Cerebellar nuclear complex (tissue), 1 donor: ENCODE results near the gene PBLD.
"Not testable (repeated sequence)": the region's sequence is repeated elsewhere in the genome, so short reads cannot be mapped to it uniquely, and the experiment has no call there.

ENCODE experiments used
- DNase-seq, 2 experiments: peaks; one replicate each; lab custom pipeline; 2025; lab: John Stamatoyannopoulos, UW

PBLD gene

GRCh38 chr10:68278906-68279753, 53.6 kb downstream of the PBLD start:
- DNase-seq, result not testable (repeated sequence)

DNA sequence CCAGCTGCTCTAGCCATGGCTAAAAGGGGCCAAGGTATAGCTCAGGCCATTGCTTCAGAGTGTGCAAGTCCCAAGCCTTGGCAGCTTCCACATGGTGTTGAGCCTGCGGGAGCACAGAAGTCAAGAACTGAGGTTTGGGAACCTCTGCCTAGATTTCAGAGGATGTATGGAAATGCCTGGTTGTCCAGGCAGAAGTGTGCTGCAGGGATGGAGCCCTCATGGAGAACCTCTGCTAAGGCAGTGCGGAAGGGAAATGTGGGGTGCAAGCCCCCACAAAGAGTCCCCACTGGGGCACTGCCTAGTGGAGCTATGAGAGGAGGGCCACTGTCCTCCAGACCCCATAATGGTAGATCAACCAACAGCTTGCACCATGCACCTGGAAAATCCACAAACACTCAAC, 54.9 kb downstream of the PBLD start:
- not testable (repeated sequence) for DNase-seq

DNA sequence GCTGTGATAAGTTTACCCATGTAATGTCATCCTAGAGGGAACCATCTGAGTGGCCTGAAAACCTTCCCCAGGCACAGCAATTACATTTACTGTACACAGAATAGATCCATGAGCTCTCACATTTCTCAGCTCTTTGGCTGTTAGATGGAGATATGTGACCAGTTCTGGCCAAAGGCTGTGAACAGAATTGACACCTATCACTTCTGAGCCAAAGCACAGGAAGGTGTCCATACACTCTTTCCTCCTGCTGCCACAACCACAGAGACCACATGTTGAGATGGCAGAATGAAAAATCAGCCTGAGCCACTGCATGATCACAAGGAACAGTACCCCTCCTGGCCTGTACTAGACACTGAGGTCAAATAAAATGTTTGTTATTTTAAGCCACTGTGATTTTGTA, 56.5 kb downstream of the PBLD start:
- no peak for DNase-seq

- no peak for DNase-seq
Observed at GRCh38 chr10:68275600-68276126, 57.1 kb downstream of the PBLD start.

- no peak for DNase-seq
Observed at GRCh38 chr10:68272833-68273232, 59.9 kb downstream of the PBLD start.

- DNase-seq, result no peak
Observed at GRCh38 chr10:68271196-68271882, 61.4 kb downstream of the PBLD start.

DNA sequence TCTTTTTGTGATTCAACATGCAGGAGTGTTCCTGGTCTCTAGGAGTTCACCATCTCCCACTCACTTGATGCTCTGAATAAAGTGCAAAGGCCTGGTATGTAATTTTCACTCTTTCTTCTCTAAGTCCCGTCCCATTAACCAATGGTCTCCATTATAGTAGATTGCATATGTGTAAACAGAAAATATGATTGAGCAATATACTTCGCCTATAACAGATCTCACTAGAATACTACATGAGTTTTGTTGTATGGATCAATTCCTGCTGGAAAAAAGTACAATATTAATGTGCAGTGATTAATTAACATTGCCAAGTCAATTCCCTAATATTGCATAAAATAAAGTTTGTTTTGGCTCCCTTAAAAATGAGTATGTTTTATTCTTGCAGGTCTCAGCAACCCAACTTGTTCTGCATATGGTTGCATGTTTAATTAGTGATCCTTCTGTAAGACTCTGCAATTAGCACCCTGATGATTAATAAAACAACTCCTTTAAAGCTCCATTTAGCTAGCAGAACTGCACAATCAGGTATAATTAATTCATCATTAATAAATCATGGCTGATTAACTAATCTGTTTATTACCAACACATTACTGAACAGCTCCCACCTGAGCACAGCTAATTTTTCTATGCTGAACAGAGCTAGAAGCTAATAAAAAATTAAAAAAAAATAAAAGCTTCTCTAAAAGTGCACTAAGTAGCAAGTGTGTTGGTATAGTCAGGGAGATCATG, 63.0 kb downstream of the PBLD start:
- no peak for DNase-seq

- DNase-seq, result no peak
Observed at GRCh38 chr10:68261132-68261856, 71.4 kb downstream of the PBLD start.

DNA sequence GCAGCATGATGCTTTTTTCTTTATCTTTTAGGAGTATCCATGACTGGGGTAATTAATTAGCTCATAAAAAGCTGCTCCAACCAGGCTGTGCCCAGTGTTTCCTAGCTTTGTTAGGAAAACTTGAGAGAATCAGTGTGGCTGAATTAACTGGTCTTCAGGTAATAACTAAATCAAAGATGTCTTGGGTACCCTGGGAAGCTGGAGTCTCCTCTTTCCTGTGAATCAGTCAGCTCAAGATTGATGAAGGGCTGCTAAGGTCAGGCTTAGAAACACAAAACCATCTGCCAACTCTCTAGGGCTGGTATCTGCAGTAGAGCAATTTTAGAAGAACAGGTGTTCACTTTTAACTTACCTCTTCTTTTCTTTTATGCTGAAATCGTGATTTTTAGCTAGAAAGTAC, 79.4 kb downstream of the PBLD start:
- no peak for DNase-seq

GRCh38 chr10:68251625-68252495, 80.9 kb downstream of the PBLD start:
- no peak for DNase-seq

DNA sequence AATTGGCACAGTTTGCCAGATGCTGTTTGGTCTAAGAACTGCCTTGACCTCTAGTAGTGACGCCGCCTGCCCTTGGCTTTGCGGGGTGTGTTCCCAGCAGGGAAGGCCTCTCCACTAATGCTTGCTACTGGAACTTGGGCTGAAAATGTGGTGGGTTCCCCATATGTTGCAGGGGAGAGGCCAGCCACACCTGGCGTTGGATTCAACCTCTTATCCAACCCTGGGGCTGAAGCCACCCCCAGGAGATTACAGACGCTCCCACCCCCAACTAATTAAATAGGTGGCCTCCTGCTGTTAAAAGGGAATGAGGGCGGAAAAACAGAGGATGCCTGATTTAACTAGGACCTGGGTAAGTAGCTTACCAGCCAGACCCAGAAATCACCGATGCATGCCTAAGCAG, 81.6 kb downstream of the PBLD start:
- no peak for DNase-seq

- DNase-seq, result no peak
Observed at GRCh38 chr10:68249297-68249696, 83.4 kb downstream of the PBLD start.

DNA sequence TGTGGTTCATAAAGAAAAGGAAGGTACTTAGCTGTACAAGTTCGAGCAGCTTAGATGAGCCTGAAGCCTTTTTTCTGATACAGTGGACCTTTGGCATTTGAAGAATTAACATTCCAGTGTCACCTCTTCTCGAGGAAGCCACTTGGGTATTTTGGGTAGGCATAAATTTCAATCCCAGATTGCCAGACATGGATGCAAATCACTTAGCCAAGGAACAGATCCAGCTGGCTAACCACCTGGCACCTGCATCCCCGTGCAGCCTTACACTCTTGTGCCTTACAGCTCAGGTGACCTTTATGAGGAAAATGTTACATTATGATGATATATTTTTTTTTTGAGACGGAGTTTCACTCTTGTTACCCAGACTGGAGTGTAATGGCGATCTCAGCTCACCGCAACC, 84.8 kb downstream of the PBLD start:
- no peak for DNase-seq

DNA sequence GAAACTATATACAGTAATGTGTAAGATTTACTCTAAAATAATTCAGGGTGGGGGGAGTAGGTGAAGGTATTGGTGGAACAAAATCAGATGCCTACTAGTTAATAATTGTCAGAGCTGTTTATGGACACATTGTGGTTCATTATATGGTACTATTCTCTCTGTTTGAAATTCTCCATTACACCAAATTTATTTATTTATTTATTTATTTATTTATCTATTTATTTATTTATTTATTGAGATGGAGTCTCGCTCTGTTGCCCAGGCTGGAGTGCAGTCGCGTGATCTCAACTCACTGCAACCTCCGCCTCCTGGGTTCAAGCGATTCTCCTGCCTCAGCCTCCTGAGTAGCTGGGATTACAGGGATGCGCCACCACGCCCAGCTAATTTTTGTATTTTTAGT, 86.3 kb downstream of the PBLD start:
- DNase-seq, result not testable (repeated sequence)

GRCh38 chr10:68242051-68242450, 90.7 kb downstream of the PBLD start:
- no peak for DNase-seq

DNA sequence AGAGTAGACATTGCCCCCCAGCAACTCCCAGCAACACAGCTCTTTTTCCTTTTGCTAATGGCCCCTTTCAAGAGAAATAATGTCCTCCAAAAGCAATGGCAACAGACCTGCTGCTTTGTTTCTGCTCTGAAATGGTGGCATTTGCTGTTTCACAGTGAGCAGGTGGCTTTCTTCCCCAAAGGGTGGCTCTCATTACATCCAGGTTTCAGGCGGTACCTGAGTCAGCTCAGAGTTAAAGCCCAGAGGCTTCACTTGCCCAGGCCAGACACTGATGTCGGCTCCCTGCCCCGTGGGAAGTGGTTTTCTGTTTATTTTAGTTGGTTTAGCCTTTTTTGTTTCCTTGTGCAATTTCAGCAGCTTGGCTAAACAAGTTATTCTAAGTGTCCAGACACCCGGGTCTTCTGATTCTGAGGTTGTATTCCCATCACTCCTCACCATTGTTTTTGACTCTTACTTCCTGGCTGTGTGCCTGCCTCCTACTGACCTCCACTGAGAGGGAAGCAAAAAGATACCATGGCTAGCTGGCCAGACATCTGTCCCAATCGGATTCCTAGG, 93.1 kb downstream of the PBLD start:
- DNase-seq, result no peak

GRCh38 chr10:68239069-68239468, 93.7 kb downstream of the PBLD start:
- no peak for DNase-seq

- no peak for DNase-seq
Observed at GRCh38 chr10:68238371-68238770, 94.4 kb downstream of the PBLD start.

DNA sequence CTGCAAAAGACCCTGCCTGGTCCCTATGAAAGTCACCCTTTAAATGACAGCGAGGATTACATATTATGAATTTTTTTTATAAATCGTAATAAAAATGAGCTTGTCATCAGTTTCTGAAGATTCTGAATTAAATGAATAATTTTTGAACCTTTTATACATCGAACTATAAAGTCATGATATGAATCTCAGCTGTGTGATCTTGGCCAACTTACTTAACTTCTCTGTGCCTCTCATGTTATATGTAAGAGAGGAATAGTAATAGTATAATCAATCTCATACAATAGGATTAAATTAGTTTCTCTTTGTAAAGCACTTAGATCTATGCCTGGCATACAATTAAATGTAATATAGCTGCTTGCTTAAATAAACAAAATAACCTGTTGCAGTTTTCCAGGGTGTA, 95.6 kb downstream of the PBLD start:
- DNase-seq, result no peak

DNA sequence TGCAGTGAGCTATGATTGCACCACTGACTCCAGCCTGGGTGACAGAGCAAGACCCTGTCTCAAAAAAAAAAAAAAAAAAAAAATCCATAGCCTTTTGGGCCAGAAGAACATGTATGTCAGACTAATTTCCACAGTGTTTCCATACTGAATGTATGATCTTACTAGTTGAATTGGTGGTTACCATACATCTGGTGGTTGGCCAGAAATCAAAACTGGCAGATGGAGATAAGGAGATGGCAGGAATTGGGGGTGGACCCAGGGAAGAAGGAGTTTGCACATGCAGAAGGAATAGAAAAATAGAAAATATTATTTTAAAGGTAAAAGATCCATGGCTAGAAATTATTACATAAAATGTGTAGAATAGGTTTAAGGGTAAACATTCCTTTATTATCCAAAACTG, 97.1 kb downstream of the PBLD start:
- DNase-seq, result no peak

GRCh38 chr10:68235111-68235510, 97.6 kb downstream of the PBLD start:
- no peak for DNase-seq
